NCI-H2081 (cell line): Measurements from ENCODE around the gene NPFFR1.

Experiments
- DNase-seq, 2 experiments: peaks; one replicate each; lab custom pipeline; 2025; lab: John Stamatoyannopoulos, UW

The NPFFR1 gene

GRCh38 chr10:70315276-70315675 lies 31.5 kb upstream of the NPFFR1 start:
- DNase-seq = no peak

- DNase-seq = no peak
These were observed 29.2 kb upstream of the NPFFR1 start for GRCh38 chr10:70312972-70313371.

GRCh38 chr10:70312249-70312648 lies 28.4 kb upstream of the NPFFR1 start:
- DNase-seq = no peak

GRCh38 chr10:70311698-70312097 lies 27.9 kb upstream of the NPFFR1 start:
- no peak for DNase-seq

GRCh38 chr10:70309661-70310060 lies 25.9 kb upstream of the NPFFR1 start:
- DNase-seq = no peak

- no peak for DNase-seq
These were observed 24.6 kb upstream of the NPFFR1 start for GRCh38 chr10:70308121-70309060.

GRCh38 chr10:70306886-70307520 lies 23.2 kb upstream of the NPFFR1 start:
- no peak for DNase-seq

GRCh38 chr10:70306181-70306705 lies 22.4 kb upstream of the NPFFR1 start:
- DNase-seq = no peak

- no peak for DNase-seq
These were observed 19.9 kb upstream of the NPFFR1 start for GRCh38 chr10:70303730-70304129.

GRCh38 chr10:70302292-70302691 lies 18.5 kb upstream of the NPFFR1 start:
- DNase-seq = no peak

- DNase-seq = no peak
These were observed 17.2 kb upstream of the NPFFR1 start for GRCh38 chr10:70300908-70301597.

- no peak for DNase-seq
These were observed 16.7 kb upstream of the NPFFR1 start for GRCh38 chr10:70300461-70300860.

- DNase-seq = no peak
These were observed 16.1 kb upstream of the NPFFR1 start for GRCh38 chr10:70299876-70300275.

- no peak for DNase-seq
These were observed 14.6 kb upstream of the NPFFR1 start for GRCh38 chr10:70298393-70298792.

GRCh38 chr10:70297224-70297623 lies 13.4 kb upstream of the NPFFR1 start:
- no peak for DNase-seq

- no peak for DNase-seq
These were observed 12.6 kb upstream of the NPFFR1 start for GRCh38 chr10:70296406-70296899.

GRCh38 chr10:70295926-70296325 lies 12.1 kb upstream of the NPFFR1 start:
- no peak for DNase-seq

- no peak for DNase-seq
These were observed 11.5 kb upstream of the NPFFR1 start for GRCh38 chr10:70295321-70295720.

GRCh38 chr10:70293169-70293843 lies 9.5 kb upstream of the NPFFR1 start:
- no peak for DNase-seq

- DNase-seq = no peak
These were observed 8.2 kb upstream of the NPFFR1 start for GRCh38 chr10:70292004-70292403.

- DNase-seq = no peak
These were observed 5.9 kb upstream of the NPFFR1 start for GRCh38 chr10:70289739-70290138.

- DNase-seq = no peak
These were observed 2.8 kb upstream of the NPFFR1 start for GRCh38 chr10:70286616-70287015.
